Measurements from ENCODE around the gene CCPG1.

DNA sequence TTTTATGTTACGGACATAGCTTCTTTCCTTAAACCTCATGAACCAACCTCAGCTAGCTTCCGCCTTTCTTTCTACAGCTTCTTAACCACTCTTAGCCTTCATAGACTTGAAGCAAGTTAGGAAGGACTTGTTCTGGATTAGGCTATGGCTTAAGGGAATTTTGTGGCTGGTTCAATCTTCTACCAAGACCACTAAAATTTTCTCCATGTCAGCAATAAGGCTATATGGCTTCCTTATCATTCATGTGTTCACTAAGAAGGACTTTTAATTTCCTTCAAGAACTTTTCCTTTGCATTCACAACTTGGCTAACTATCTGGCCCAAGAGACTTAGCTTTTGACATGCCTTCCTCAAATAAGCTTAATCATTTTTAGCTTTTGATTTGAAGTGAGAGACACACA is 24.5 kb downstream of the CCPG1 start:
- TF ChIP-seq CTCF (conservative IDR thresholded peaks at IDR 0.05) (no peak), ZFX (IDR thresholded peaks at IDR 0.05) (no peak)

All from C4-2B (cell line).